Measurements from ENCODE around the gene ARHGAP26. TPM values are rescaled to one million over a fixed set of nuclear protein-coding genes. Genes with fewer than 3 reads are reported as not detected.

ARHGAP26 gene
- total and polyA plus RNA-seq, 2 experiments from 2014 or later, result 9.5 to 16.8 TPM

DNA sequence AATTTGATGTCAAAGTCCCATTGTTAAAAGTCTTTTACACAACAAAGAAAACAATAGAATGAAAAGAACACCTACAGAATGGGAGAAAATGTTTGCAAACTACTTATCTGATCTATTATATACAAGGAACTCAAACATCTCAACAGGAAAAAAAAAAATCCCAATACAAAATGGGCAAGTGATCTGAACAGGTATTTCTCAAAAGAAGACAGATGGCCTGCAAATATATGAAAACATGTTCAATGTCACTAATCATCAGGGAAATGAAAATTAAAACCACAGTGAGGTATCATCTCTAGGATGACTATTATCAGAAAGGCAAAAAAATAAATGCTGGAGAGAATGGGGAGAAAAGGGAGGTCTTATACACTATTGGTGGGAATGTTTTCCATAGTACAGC, 301.8 kb downstream of the ARHGAP26 start:
- H3K4me1 Mint-ChIP-seq, result peaks cover 6% of the 10 kb centered on the region
- H3K79me2 ChIP-seq (replicated peaks; ENCODE audit: insufficient read depth), result no peaks in the 10 kb centered on the region
- no peak overlapping the region for H3K27ac ChIP-seq (ENCODE audit: low read depth)
- no peak for DNase-seq (ENCODE audit: low spot score)
- no peak overlapping the region for H3K27ac Mint-ChIP-seq
- peaks cover 37% of the 10 kb centered on the region for H3K36me3 Mint-ChIP-seq (ENCODE audit: low read depth)
- ATAC-seq, result no peak
- H3K4me2 ChIP-seq, result no peak overlapping the region
- H3K27me3 Mint-ChIP-seq (ENCODE audit: insufficient read depth, low read depth, poor library complexity), result no peaks in the 10 kb centered on the region
- H3K4me1 ChIP-seq (ENCODE audit: insufficient read depth), result 0 out of 2 replicates have a peak, but pooled peaks cover 5% of the 10 kb centered on the region
- no peaks in the 10 kb centered on the region for H3F3A ChIP-seq (replicated peaks; ENCODE audit: low read depth)
- H4K20me1 ChIP-seq (replicated peaks; ENCODE audit: insufficient read depth), result no peaks in the 10 kb centered on the region
- no peak overlapping the region for H3K4me3 Mint-ChIP-seq
- TF ChIP-seq, protein P1, sequence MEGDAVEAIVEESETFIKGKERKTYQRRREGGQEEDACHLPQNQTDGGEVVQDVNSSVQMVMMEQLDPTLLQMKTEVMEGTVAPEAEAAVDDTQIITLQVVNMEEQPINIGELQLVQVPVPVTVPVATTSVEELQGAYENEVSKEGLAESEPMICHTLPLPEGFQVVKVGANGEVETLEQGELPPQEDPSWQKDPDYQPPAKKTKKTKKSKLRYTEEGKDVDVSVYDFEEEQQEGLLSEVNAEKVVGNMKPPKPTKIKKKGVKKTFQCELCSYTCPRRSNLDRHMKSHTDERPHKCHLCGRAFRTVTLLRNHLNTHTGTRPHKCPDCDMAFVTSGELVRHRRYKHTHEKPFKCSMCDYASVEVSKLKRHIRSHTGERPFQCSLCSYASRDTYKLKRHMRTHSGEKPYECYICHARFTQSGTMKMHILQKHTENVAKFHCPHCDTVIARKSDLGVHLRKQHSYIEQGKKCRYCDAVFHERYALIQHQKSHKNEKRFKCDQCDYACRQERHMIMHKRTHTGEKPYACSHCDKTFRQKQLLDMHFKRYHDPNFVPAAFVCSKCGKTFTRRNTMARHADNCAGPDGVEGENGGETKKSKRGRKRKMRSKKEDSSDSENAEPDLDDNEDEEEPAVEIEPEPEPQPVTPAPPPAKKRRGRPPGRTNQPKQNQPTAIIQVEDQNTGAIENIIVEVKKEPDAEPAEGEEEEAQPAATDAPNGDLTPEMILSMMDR (conservative IDR thresholded peaks at IDR 0.05; ENCODE audit: low read depth in 2 of 2), result no peak
- TF ChIP-seq JUNB (IDR thresholded peaks at IDR 0.05; ENCODE audit: unreplicated experiment) (no peak), CREB1 (CRISPR knock-in tag; IDR thresholded peaks at IDR 0.05; ENCODE audit: low read depth) (no peak), EZH2phosphoT487 (IDR thresholded peaks at IDR 0.05; ENCODE audit: unreplicated experiment) (no peak), EZH2 (IDR thresholded peaks at IDR 0.05; ENCODE audit: low read depth, unreplicated experiment) (no peak), ZNF331 (CRISPR knock-in tag; IDR thresholded peaks at IDR 0.05; ENCODE audit: low read depth) (no peak), NANOG (IDR thresholded peaks at IDR 0.05; ENCODE audit: borderline replicate concordance) (no peak), POLR2AphosphoS5 (IDR thresholded peaks at IDR 0.05; ENCODE audit: low read depth) (no peak), STAT1 (IDR thresholded peaks at IDR 0.05; ENCODE audit: unreplicated experiment) (no peak), ZNF114 (CRISPR knock-in tag; IDR thresholded peaks at IDR 0.05) (no peak)
- TF ChIP-seq, protein P2, sequence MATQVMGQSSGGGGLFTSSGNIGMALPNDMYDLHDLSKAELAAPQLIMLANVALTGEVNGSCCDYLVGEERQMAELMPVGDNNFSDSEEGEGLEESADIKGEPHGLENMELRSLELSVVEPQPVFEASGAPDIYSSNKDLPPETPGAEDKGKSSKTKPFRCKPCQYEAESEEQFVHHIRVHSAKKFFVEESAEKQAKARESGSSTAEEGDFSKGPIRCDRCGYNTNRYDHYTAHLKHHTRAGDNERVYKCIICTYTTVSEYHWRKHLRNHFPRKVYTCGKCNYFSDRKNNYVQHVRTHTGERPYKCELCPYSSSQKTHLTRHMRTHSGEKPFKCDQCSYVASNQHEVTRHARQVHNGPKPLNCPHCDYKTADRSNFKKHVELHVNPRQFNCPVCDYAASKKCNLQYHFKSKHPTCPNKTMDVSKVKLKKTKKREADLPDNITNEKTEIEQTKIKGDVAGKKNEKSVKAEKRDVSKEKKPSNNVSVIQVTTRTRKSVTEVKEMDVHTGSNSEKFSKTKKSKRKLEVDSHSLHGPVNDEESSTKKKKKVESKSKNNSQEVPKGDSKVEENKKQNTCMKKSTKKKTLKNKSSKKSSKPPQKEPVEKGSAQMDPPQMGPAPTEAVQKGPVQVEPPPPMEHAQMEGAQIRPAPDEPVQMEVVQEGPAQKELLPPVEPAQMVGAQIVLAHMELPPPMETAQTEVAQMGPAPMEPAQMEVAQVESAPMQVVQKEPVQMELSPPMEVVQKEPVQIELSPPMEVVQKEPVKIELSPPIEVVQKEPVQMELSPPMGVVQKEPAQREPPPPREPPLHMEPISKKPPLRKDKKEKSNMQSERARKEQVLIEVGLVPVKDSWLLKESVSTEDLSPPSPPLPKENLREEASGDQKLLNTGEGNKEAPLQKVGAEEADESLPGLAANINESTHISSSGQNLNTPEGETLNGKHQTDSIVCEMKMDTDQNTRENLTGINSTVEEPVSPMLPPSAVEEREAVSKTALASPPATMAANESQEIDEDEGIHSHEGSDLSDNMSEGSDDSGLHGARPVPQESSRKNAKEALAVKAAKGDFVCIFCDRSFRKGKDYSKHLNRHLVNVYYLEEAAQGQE (IDR thresholded peaks at IDR 0.05; ENCODE audit: unreplicated experiment), result no peak
- TF ChIP-seq, protein P3, sequence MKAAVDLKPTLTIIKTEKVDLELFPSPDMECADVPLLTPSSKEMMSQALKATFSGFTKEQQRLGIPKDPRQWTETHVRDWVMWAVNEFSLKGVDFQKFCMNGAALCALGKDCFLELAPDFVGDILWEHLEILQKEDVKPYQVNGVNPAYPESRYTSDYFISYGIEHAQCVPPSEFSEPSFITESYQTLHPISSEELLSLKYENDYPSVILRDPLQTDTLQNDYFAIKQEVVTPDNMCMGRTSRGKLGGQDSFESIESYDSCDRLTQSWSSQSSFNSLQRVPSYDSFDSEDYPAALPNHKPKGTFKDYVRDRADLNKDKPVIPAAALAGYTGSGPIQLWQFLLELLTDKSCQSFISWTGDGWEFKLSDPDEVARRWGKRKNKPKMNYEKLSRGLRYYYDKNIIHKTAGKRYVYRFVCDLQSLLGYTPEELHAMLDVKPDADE (IDR thresholded peaks at IDR 0.05), result no peak
- TF ChIP-seq, protein P4, sequence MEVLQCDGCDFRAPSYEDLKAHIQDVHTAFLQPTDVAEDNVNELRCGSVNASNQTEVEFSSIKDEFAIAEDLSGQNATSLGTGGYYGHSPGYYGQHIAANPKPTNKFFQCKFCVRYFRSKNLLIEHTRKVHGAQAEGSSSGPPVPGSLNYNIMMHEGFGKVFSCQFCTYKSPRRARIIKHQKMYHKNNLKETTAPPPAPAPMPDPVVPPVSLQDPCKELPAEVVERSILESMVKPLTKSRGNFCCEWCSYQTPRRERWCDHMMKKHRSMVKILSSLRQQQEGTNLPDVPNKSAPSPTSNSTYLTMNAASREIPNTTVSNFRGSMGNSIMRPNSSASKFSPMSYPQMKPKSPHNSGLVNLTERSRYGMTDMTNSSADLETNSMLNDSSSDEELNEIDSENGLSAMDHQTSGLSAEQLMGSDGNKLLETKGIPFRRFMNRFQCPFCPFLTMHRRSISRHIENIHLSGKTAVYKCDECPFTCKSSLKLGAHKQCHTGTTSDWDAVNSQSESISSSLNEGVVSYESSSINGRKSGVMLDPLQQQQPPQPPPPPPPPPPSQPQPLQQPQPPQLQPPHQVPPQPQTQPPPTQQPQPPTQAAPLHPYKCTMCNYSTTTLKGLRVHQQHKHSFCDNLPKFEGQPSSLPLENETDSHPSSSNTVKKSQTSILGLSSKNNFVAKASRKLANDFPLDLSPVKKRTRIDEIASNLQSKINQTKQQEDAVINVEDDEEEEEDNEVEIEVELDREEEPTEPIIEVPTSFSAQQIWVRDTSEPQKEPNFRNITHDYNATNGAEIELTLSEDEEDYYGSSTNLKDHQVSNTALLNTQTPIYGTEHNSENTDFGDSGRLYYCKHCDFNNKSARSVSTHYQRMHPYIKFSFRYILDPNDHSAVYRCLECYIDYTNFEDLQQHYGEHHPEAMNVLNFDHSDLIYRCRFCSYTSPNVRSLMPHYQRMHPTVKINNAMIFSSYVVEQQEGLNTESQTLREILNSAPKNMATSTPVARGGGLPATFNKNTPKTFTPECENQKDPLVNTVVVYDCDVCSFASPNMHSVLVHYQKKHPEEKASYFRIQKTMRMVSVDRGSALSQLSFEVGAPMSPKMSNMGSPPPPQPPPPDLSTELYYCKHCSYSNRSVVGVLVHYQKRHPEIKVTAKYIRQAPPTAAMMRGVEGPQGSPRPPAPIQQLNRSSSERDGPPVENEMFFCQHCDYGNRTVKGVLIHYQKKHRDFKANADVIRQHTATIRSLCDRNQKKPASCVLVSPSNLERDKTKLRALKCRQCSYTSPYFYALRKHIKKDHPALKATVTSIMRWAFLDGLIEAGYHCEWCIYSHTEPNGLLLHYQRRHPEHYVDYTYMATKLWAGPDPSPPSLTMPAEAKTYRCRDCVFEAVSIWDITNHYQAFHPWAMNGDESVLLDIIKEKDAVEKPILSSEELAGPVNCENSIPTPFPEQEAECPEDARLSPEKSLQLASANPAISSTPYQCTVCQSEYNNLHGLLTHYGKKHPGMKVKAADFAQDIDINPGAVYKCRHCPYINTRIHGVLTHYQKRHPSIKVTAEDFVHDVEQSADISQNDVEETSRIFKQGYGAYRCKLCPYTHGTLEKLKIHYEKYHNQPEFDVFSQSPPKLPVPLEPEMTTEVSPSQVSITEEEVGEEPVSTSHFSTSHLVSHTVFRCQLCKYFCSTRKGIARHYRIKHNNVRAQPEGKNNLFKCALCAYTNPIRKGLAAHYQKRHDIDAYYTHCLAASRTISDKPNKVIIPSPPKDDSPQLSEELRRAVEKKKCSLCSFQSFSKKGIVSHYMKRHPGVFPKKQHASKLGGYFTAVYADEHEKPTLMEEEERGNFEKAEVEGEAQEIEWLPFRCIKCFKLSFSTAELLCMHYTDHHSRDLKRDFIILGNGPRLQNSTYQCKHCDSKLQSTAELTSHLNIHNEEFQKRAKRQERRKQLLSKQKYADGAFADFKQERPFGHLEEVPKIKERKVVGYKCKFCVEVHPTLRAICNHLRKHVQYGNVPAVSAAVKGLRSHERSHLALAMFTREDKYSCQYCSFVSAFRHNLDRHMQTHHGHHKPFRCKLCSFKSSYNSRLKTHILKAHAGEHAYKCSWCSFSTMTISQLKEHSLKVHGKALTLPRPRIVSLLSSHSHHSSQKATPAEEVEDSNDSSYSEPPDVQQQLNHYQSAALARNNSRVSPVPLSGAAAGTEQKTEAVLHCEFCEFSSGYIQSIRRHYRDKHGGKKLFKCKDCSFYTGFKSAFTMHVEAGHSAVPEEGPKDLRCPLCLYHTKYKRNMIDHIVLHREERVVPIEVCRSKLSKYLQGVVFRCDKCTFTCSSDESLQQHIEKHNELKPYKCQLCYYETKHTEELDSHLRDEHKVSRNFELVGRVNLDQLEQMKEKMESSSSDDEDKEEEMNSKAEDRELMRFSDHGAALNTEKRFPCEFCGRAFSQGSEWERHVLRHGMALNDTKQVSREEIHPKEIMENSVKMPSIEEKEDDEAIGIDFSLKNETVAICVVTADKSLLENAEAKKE (CRISPR knock-in tag; IDR thresholded peaks at IDR 0.05), result no peak
- H3K9me2 ChIP-seq (ENCODE audit: insufficient read depth), result peaks cover 9% of the 10 kb centered on the region
- H3K9me3 Mint-ChIP-seq, result peaks cover 19% of the 10 kb centered on the region
- no peaks in the 10 kb centered on the region; the same call in 1 of the 2 replicates for H3K36me3 ChIP-seq (ENCODE audit: insufficient read depth)
- H2AFZ ChIP-seq, result no peak overlapping the region
- no peaks in the 10 kb centered on the region for H3K27me3 ChIP-seq (ENCODE audit: insufficient read depth)
- no peak overlapping the region for H3K4me3 ChIP-seq

Data from GM23338 (cell line).